Measurements from ENCODE around the gene MAPK4.

The MAPK4 gene

DNA sequence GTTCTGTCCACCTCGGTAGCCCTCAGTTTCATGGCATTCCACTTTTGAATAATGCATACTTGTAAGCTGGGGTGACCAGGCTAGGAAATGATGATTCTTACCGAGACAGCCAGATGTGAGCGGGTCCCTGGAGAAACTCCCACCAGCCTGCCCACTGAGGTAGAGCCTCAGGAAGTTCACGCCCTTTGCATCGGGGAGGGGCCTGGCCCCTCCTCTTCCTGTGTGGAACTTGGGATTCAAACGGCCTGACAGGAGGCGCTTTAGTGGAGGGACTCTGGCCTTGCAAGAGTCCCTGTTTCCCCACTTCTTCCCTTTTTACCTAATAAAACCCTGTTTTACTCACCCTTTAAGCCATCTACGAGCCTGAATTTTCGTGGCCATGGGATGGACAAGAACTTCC lies 215.3 kb downstream of the MAPK4 start:
- TF ChIP-seq, protein P1, sequence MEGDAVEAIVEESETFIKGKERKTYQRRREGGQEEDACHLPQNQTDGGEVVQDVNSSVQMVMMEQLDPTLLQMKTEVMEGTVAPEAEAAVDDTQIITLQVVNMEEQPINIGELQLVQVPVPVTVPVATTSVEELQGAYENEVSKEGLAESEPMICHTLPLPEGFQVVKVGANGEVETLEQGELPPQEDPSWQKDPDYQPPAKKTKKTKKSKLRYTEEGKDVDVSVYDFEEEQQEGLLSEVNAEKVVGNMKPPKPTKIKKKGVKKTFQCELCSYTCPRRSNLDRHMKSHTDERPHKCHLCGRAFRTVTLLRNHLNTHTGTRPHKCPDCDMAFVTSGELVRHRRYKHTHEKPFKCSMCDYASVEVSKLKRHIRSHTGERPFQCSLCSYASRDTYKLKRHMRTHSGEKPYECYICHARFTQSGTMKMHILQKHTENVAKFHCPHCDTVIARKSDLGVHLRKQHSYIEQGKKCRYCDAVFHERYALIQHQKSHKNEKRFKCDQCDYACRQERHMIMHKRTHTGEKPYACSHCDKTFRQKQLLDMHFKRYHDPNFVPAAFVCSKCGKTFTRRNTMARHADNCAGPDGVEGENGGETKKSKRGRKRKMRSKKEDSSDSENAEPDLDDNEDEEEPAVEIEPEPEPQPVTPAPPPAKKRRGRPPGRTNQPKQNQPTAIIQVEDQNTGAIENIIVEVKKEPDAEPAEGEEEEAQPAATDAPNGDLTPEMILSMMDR (IDR thresholded peaks at IDR 0.05), result no peak

DNA sequence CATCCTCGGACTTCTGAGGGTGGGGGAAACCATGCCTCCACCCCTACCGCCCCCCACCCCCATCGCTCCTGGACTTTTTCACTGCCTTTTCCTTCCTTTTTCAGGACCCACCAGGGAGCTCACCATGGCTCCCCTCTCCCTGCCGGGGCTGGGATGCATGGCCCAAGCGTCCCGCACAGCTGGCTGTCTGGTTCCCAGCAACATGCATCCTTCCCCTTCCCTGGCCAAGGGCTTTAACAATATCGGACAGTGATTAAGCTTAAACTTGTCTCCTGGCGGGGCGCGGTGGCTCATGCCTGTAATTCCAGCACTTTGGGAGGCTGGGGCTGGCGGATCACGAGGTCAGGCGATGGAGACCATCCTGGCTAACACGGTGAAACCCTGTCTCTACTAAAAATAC lies 215.8 kb downstream of the MAPK4 start:
- TF ChIP-seq, protein P1 (IDR thresholded peaks at IDR 0.05), result no peak

DNA sequence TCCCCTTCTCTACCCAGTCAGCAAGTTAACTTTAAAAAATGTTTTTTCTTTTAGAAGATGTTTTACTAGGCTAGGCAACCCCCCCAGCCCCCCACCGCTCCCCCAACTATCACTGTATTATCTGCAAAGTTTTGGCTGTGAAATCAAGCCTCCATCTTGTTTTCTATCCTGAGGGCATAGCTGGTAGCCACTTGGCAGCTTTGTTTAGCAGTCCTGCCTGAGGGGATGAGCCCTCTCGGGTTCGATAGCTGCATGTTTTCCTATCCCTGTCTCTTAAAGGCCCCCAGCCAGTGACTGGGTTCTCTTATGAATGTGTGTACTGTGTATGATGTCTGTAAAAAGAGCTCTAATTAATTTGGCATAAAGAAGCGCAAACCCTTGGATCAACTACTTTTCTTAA lies 216.5 kb downstream of the MAPK4 start:
- TF ChIP-seq, protein P1 (IDR thresholded peaks at IDR 0.05), result no peak

All from LNCAP (cell line).